Type B pancreatic cell (in vitro differentiated cells): ENCODE results near the gene CARD14. TPM values are rescaled to one million over a fixed set of nuclear protein-coding genes. Genes with fewer than 3 reads are reported as not detected.

Source experiments
- DNase-seq: peaks from one replicate; pipeline ENCODE4 v3.0.0; 2021; ENCODE audit warnings: mixed read lengths; ENCODE audit not compliant: unreplicated experiment; ENCODE audit errors: extremely low spot score
- H3K27ac Mint-ChIP-seq: 2 replicates; pipeline ENCODE4 v1.8.0; 2021; ENCODE audit warnings: mild to moderate bottlenecking, mixed read lengths
- H3K27me3 Mint-ChIP-seq: 2 replicates; pipeline ENCODE4 v1.8.0; 2021; ENCODE audit warnings: mixed read lengths
- H3K36me3 Mint-ChIP-seq: 2 replicates; pipeline ENCODE4 v1.8.0; 2021; ENCODE audit warnings: mixed read lengths
- H3K4me1 Mint-ChIP-seq: one replicate; pipeline ENCODE4 v1.8.0; 2021; ENCODE audit warnings: mixed read lengths; ENCODE audit not compliant: unreplicated experiment
- H3K4me3 Mint-ChIP-seq: 2 replicates; pipeline ENCODE4 v1.8.0; 2021; ENCODE audit warnings: mild to moderate bottlenecking, mixed read lengths
- H3K9me3 Mint-ChIP-seq: 2 replicates; pipeline ENCODE4 v1.8.0; 2021; ENCODE audit warnings: mixed read lengths
- total RNA-seq: library from RNA; stranded (reverse); gene quantifications from 2 replicates; pipeline ENCODE4 v1.2.1, GENCODE V29; 2021; ENCODE audit warnings: low replicate concordance
- TF ChIP-seq, protein P1 (sequence below): fragments of 200-600 bp; sonication (generic); conservative IDR thresholded peaks from 2 replicates; pipeline ENCODE4 v1.5.0; 2021; ENCODE audit warnings: antibody characterized with exemption, mild to moderate bottlenecking

CARD14 gene
- total RNA-seq, 1 donor from 2014 or later: 1.9 TPM

DNA sequence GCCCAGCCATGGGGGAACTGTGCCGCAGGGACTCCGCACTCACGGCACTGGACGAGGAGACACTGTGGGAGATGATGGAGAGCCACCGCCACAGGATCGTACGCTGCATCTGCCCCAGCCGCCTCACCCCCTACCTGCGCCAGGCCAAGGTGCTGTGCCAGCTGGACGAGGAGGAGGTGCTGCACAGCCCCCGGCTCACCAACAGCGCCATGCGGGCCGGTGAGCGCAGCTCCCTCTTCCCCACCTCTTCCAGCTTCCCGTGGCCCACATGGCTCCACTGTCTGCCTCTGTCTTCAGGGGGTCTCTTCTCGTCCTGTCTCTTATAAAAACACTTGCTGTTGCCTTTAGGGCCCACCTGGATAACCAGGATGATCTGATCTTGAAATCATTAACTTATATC is 11.6 kb downstream of the CARD14 start:
- no peak for DNase-seq
- TF ChIP-seq, protein P1, sequence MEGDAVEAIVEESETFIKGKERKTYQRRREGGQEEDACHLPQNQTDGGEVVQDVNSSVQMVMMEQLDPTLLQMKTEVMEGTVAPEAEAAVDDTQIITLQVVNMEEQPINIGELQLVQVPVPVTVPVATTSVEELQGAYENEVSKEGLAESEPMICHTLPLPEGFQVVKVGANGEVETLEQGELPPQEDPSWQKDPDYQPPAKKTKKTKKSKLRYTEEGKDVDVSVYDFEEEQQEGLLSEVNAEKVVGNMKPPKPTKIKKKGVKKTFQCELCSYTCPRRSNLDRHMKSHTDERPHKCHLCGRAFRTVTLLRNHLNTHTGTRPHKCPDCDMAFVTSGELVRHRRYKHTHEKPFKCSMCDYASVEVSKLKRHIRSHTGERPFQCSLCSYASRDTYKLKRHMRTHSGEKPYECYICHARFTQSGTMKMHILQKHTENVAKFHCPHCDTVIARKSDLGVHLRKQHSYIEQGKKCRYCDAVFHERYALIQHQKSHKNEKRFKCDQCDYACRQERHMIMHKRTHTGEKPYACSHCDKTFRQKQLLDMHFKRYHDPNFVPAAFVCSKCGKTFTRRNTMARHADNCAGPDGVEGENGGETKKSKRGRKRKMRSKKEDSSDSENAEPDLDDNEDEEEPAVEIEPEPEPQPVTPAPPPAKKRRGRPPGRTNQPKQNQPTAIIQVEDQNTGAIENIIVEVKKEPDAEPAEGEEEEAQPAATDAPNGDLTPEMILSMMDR: no peak
- Mint-ChIP-seq H3K4me3 (no peak overlapping the region), H3K27me3 (no peaks in the 10 kb centered on the region), H3K9me3 (no peaks in the 10 kb centered on the region), H3K4me1 (peaks cover 7% of the 10 kb centered on the region), H3K36me3 (no peaks in the 10 kb centered on the region), H3K27ac (no peak overlapping the region)

- Mint-ChIP-seq H3K4me1 (peaks cover 7% of the 10 kb centered on the region), H3K4me3 (no peak overlapping the region), H3K36me3 (no peaks in the 10 kb centered on the region), H3K27me3 (no peaks in the 10 kb centered on the region), H3K27ac (no peak overlapping the region), H3K9me3 (no peaks in the 10 kb centered on the region)
- TF ChIP-seq, protein P1: no peak
- DNase-seq: no peak
Observed at GRCh38 chr17:80182118-80182844, 12.5 kb downstream of the CARD14 start.

- Mint-ChIP-seq H3K4me3 (no peak overlapping the region), H3K4me1 (peaks cover 7% of the 10 kb centered on the region), H3K27me3 (no peaks in the 10 kb centered on the region), H3K27ac (no peak overlapping the region), H3K36me3 (no peaks in the 10 kb centered on the region), H3K9me3 (no peaks in the 10 kb centered on the region)
- no peak for DNase-seq
- TF ChIP-seq, protein P1: no peak
Observed at GRCh38 chr17:80182845-80183223, 13.0 kb downstream of the CARD14 start.

DNA sequence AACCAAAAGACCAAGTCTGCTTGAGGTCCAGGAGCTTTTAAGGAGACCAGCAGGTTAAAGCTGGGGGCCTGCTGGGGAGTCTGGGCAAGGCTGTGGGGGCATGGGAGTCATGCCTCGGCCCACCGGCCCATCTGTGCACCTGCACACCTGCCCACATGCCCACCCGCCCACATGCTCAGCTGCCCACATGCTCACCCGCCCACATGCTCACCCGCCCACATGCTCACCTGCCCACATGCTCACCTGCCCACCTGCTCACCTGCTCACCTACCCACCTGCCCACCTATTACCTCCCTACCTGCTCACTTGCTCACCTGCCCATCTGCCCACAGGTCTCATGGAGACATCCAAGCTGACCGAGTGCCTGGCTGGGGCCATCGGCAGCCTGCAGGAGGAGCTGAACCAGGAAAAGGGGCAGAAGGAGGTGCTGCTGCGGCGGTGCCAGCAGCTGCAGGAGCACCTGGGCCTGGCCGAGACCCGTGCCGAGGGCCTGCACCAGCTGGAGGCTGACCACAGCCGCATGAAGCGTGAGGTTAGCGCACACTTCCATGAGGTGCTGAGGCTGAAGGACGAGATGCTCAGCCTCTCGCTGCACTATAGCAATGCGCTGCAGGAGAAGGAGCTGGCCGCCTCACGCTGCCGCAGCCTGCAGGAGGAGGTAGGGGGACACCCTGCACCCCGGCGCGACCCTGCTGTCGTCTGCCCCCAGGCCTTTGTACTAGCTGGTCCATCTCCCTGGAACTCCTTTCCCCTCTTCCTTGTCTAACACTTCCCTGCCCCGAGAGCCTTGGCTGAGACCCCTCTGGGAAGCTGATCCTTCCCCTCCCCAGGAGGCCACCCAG is 14.0 kb downstream of the CARD14 start:
- H3K9me3 Mint-ChIP-seq: no peaks in the 10 kb centered on the region
- no peak overlapping the region for H3K27ac Mint-ChIP-seq
- no peaks in the 10 kb centered on the region for H3K27me3 Mint-ChIP-seq
- H3K36me3 Mint-ChIP-seq: no peaks in the 10 kb centered on the region
- peaks cover 7% of the 10 kb centered on the region for H3K4me1 Mint-ChIP-seq
- TF ChIP-seq, protein P1: no peak
- no peak for DNase-seq
- no peak overlapping the region for H3K4me3 Mint-ChIP-seq

- Mint-ChIP-seq H3K36me3 (no peaks in the 10 kb centered on the region), H3K9me3 (no peaks in the 10 kb centered on the region), H3K27me3 (no peaks in the 10 kb centered on the region), H3K4me1 (peaks cover 3% of the 10 kb centered on the region), H3K4me3 (no peak overlapping the region), H3K27ac (no peak overlapping the region)
- DNase-seq: no peak
- TF ChIP-seq, protein P1: no peak
Observed at GRCh38 chr17:80184423-80184714, 14.5 kb downstream of the CARD14 start.
